ENCODE results near the gene CTIF.
"Not testable (repeated sequence)": the region's sequence is repeated elsewhere in the genome, so short reads cannot be mapped to it uniquely, and the experiment has no call there.

The CTIF gene

GRCh38 chr18:48715711-48716361 lies 177.0 kb downstream of the CTIF start:
- DNase-seq: no peak

- DNase-seq: not testable (repeated sequence)
These were observed 178.4 kb downstream of the CTIF start for GRCh38 chr18:48717227-48717626.

- no peak for DNase-seq
These were observed 179.6 kb downstream of the CTIF start for GRCh38 chr18:48718251-48718959.

- no peak for DNase-seq
These were observed 180.6 kb downstream of the CTIF start for GRCh38 chr18:48719388-48719787.

GRCh38 chr18:48719974-48720654 lies 181.3 kb downstream of the CTIF start:
- DNase-seq: no peak

GRCh38 chr18:48720655-48721025 lies 181.8 kb downstream of the CTIF start:
- DNase-seq: no peak

GRCh38 chr18:48721312-48721711 lies 182.5 kb downstream of the CTIF start:
- no peak for DNase-seq

- DNase-seq: no peak
These were observed 184.2 kb downstream of the CTIF start for GRCh38 chr18:48723016-48723415.

GRCh38 chr18:48723837-48724236 lies 185.0 kb downstream of the CTIF start:
- DNase-seq: no peak

- no peak for DNase-seq
These were observed 185.6 kb downstream of the CTIF start for GRCh38 chr18:48724442-48724841.

GRCh38 chr18:48724939-48725338 lies 186.1 kb downstream of the CTIF start:
- DNase-seq: no peak

- DNase-seq: no peak
These were observed 186.7 kb downstream of the CTIF start for GRCh38 chr18:48725562-48725961.

GRCh38 chr18:48727681-48728080 lies 188.8 kb downstream of the CTIF start:
- DNase-seq: no peak

- no peak for DNase-seq
These were observed 189.5 kb downstream of the CTIF start for GRCh38 chr18:48728204-48728833.

- DNase-seq: no peak
These were observed 190.6 kb downstream of the CTIF start for GRCh38 chr18:48729404-48729803.

- DNase-seq: no peak
These were observed 191.2 kb downstream of the CTIF start for GRCh38 chr18:48730010-48730409.

- DNase-seq: peak; percentile 68
These were observed 194.1 kb downstream of the CTIF start for GRCh38 chr18:48732767-48733424.

GRCh38 chr18:48733643-48734253 lies 194.9 kb downstream of the CTIF start:
- no peak for DNase-seq

GRCh38 chr18:48734460-48734859 lies 195.6 kb downstream of the CTIF start:
- no peak for DNase-seq

GRCh38 chr18:48735080-48735676 lies 196.3 kb downstream of the CTIF start:
- no peak for DNase-seq

- DNase-seq: no peak
These were observed 196.9 kb downstream of the CTIF start for GRCh38 chr18:48735681-48736255.

All from NCI-H526 treated with DMSO at 0.1 percent for 48 hours (cell line).